ENCODE data around the gene ACP4.

DNA sequence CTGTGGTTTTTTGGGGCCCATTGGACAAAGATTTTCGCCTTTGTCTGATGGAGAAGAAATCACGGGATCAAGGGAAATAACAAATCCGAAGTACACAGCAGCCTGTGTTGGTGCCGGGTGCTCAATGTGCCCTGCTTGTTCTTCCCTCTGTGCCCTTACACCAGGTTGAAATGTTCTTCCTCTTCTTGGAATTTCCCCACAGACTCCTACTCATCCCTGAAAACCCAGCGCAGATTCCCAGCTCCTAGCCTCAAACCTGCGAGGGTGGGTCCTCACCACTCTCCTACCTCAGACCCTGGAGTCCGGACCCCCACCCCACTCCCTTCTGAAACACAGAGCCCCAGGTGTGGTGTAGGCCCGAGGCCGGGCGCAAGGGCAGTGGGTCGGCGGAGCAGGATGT is 4.9 kb upstream of the ACP4 start:
- no peak for TF ChIP-seq MAX (IDR thresholded peaks at IDR 0.05)
- TF ChIP-seq EGR1 (IDR thresholded peaks at IDR 0.05), result no peak
- no peak for TF ChIP-seq TAF1 (IDR thresholded peaks at IDR 0.05; ENCODE audit: low read depth)
- no peak for TF ChIP-seq EP300 (IDR thresholded peaks at IDR 0.05; ENCODE audit: borderline replicate concordance)
- no peak for TF ChIP-seq YY1 (IDR thresholded peaks at IDR 0.05; ENCODE audit: low read depth)
- TF ChIP-seq NFIC (IDR thresholded peaks at IDR 0.05), result no peak
- TF ChIP-seq CREB1 (IDR thresholded peaks at IDR 0.05; ENCODE audit: low read depth), result no peak
- TF ChIP-seq, protein P1, sequence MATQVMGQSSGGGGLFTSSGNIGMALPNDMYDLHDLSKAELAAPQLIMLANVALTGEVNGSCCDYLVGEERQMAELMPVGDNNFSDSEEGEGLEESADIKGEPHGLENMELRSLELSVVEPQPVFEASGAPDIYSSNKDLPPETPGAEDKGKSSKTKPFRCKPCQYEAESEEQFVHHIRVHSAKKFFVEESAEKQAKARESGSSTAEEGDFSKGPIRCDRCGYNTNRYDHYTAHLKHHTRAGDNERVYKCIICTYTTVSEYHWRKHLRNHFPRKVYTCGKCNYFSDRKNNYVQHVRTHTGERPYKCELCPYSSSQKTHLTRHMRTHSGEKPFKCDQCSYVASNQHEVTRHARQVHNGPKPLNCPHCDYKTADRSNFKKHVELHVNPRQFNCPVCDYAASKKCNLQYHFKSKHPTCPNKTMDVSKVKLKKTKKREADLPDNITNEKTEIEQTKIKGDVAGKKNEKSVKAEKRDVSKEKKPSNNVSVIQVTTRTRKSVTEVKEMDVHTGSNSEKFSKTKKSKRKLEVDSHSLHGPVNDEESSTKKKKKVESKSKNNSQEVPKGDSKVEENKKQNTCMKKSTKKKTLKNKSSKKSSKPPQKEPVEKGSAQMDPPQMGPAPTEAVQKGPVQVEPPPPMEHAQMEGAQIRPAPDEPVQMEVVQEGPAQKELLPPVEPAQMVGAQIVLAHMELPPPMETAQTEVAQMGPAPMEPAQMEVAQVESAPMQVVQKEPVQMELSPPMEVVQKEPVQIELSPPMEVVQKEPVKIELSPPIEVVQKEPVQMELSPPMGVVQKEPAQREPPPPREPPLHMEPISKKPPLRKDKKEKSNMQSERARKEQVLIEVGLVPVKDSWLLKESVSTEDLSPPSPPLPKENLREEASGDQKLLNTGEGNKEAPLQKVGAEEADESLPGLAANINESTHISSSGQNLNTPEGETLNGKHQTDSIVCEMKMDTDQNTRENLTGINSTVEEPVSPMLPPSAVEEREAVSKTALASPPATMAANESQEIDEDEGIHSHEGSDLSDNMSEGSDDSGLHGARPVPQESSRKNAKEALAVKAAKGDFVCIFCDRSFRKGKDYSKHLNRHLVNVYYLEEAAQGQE (IDR thresholded peaks at IDR 0.05; ENCODE audit: low read depth), result no peak
- TF ChIP-seq TCF12 (IDR thresholded peaks at IDR 0.05; ENCODE audit: low read depth), result no peak
- no peak for TF ChIP-seq FOXM1 (IDR thresholded peaks at IDR 0.05; ENCODE audit: borderline replicate concordance, low read depth)
- TF ChIP-seq RAD21 (IDR thresholded peaks at IDR 0.05; ENCODE audit: low read depth), result no peak
